ENCODE measurements around the gene FUT2.
"Not testable (repeated sequence)": the region's sequence is repeated elsewhere in the genome, so short reads cannot be mapped to it uniquely, and the experiment has no call there.

The FUT2 gene

DNA sequence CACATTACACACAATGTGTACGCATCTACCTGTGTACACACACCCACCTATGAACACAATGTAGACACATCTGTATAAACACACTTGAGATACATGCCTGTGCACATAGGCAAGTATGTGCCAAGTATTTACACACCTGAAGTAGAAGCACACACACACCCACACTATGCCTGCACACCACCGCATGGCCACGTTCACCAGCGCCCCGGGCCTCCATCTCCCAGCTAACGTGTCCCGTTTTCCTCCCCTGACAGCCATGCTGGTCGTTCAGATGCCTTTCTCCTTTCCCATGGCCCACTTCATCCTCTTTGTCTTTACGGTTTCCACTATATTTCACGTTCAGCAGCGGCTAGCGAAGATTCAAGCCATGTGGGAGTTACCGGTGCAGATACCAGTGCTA is 6.9 kb downstream of the FUT2 start:
- no peak for DNase-seq (ENCODE audit: low read depth)

DNA sequence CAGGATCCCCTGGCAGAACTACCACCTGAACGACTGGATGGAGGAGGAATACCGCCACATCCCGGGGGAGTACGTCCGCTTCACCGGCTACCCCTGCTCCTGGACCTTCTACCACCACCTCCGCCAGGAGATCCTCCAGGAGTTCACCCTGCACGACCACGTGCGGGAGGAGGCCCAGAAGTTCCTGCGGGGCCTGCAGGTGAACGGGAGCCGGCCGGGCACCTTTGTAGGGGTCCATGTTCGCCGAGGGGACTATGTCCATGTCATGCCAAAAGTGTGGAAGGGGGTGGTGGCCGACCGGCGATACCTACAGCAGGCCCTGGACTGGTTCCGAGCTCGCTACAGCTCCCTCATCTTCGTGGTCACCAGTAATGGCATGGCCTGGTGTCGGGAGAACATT is 7.5 kb downstream of the FUT2 start:
- DNase-seq (ENCODE audit: low read depth): no peak

DNA sequence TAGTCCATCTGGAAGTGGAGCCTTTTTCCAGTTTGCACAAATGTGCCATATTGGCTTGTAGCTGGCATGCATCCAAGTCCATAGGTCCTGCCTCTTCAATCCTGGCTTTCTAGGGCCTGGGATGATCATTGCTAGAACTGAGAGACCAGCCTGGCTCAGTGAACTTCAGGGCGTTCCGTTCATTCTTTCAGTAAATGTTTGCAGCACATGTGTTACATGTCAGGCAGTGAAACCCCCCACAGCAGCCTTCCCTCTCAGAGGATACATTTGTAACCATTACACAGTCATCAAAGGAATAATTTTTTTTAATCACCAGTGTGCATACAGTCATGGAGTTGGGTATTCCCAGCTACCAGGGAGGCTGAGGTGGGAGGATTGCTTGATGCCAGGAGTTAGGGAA is 9.7 kb downstream of the FUT2 start:
- DNase-seq (ENCODE audit: low read depth): no peak

DNA sequence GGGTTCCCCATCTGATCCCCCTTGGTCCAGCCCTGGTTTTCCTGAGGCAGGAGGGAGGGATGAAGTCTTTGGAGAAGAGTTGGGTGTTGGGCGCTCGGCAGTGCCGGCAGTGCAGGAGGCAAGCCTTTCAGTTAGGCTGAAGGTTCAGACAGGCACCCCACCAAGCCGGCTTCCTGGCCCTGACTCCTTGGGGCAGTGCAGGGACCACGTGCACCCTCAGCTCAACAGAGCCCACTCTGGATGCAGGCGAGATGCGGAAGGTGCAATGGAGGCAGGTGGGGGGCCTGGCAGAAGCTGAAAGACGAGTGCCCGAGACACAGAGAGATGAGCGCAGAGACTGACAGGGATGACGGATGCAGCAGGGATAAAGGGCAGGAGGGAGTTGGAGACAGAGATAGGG is 12.7 kb downstream of the FUT2 start:
- no peak for DNase-seq (ENCODE audit: low read depth)

DNA sequence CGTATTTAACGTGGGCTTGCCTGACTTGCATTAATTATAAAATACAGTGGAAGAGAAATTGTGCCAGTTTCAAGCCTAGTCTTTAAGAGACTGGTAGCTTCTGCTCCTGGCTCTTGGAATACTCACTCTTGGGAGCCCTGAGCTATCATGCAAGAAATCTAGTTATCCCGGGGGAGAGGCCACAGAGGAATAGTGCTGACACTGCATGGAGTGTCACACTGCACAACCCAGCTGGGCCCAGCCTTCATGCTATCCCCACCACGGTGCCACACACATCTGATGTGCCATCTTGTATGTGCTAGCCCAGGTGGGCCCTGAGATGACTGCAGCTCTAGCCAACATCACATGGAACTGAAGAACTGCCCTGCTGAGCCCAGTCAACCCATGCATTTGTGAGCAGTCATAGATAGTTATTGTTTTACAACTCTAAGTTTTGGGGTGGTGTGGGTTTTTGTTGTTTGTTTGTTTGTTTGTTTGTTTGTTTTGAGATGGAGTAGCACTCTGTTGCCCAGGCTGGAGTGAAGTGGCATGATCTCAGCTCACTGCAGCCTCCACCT is 15.4 kb downstream of the FUT2 start:
- no peak for DNase-seq (ENCODE audit: low read depth)

DNA sequence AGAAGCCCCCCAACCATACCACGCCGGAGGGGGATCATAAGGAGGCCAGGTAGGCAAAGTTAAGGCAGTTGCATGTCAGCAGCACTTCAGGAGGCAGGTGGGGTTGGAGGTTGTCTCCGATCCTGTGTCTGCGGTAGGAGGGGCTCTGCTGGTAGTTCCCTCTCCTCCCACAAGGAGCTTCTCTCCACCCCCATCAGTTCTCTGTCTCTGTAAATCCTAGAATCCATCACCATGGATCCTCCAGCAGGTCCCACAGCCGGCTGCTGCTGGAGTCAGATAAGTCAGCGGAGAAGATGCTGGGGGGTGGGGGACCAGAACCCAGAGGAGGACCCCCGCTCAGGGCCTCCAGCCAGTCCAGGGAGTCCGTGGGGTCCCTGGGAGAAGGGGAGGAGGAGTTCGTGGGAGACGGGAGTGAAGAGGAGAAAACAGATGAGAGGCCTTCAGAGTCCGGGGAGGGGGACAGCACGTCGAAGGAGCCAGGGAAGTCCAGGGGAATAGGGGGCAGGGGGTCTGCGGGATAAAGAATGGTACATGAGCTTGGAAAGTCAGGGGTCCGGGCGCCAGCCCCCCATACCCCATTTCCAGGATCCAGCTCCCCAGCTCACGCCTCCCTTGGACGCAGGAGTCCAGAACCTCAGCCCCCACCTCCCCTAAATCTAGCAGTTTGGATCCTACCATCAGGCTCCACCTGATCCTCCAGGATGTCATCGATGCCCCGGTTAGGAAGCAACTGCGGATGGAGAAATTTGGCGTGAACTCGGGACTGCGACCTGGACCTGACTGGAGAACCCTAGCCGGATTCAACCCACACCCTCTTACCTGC is 17.5 kb downstream of the FUT2 start:
- DNase-seq (ENCODE audit: low read depth): no peak

DNA sequence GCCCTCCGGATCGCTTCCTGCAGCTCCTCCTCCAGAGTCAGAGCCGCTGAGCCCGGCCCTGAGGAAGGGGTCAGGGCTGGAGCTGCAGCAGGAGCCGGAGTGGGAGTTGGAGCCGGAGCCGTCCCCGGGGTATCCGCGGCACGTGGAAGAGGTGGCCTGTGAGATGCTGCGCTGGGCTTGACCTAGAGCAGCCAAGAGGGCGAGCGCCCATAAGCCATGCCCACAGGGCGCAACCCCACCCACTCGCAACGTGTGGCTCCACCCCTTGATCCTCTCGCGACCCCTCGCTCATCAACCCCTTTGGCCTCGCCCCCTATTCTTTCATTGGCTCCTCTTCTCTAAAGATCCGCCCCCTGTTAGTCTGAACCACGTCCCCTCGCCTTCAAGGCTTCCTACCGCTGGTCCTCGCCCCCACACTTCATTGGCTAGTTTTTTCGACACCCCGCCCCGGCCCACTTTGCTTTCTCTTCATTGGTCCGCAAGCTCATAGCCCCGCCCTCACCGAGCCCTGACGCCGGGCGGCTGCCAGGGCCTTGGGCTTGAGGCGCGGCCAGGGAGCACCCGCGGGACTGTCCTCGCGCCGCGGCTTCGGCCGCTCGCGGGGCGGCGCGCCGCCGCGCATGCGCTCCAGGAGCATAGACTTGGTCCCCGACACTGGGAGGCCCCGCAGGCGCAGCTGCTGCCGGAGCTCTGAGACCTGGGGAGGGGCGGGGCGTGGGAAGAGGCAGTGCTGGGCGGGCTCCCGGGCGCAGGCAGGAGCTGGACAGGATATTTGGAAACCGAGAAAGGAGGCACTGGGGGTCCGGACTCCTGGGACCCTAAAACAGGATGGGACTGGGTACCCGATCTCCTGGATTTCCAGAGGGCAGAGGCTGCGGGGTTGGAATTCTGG is 18.3 kb downstream of the FUT2 start:
- DNase-seq (ENCODE audit: low read depth): peak; percentile 100

DNA sequence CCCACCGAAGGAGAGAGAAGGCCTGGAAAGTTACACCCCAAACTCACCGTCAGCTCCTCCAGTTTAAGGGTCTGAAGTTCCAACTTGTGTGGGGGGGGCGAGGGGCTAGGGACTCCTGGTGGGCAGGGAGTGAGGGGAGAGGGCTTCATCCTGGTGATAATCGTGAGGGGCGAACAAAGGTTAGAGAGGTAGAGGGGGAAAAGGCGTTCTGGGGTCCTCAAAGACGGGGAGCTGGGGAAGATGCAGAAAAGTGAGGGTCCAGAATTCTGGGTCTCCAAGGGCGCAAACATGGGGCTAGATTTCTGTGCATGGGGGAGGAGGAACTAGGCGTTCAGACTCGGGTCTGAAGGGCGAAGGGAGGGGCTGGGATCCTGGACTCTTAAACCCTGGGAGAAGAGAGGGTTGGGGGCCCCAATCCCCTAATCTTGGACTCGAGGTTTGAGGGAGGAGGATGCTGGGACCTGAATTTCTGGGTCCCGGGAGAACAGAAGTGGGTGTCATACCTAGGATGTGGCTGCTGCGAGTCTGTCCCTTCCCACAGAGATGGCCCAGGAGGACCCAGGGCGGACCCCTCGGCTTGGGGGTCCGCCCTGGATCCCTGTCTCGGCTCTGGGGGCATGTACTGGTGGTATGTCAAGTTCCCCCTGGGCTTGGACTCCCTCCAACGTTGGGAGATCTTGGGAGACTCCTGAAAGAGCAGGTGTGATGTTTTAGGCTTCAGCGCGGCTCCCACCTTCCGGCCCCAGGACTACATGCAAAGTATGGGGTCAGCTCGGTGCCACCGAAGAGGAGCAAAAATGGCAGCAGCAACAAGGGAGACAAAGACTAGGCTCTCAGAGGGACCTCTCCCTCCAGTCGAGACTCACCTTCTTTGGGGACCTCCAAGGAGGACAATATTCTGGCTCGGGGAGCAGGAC is 19.2 kb downstream of the FUT2 start:
- no peak for DNase-seq (ENCODE audit: low read depth)

DNA sequence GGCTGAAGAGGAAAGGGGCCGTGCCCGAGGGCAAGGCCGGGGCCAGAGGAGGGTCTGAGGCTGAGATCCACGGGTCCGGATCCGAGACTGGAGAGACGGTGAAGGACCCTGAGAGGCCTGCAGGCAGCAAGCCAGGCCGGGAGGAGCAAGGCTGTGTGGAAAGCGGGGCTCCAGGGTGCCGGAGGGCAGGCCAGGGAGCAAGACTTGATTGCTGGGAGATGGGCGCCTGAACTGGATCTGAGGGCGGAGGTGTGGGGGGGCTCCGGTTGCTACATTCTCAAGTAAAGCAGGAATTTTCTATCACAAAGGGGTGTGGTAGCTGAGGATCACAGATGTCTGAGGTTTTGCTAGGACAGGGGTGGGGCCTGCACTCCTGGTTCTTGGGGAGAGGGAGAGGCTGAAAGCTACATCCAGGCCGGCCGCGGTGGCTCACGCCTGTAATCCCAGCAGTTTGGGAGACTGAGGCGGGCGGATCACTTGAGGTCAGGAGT is 20.0 kb downstream of the FUT2 start:
- no peak for DNase-seq (ENCODE audit: low read depth)

DNA sequence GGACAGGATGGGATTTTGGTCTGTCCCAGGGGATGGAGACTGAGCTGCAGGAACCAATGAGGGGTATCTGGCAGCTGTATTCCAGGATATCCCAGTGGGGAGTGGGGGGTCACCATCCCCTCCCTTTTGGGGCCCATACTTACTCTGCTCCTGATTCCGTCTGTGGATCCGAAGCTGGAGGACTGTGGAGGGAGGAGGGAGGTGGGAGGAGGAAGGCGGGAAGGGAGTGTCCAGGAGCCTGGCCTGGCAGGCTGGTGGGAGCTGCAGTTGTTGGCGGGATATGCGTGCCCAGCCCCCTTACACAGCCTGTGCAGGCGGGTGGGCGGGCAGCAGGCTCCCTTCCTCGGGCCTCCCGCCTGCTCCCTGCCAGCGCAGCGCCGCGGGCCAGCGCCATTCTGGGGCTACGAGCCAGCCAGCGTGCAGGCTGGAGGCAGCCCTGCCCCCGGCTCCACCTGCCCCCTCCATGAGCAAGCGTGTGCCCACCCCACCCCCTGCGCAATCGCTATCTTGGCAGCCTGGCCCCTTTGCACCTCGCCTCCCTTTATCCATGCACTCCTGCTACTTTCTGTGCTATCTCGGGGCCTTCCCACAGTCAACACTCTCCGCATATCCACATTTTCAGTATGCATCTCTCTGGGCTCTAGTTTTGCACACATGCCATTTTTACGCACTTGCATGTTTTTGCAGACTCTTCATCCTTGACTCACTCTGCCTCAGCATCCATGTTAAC is 21.0 kb downstream of the FUT2 start:
- peak; percentile 44 for DNase-seq (ENCODE audit: low read depth)

DNA sequence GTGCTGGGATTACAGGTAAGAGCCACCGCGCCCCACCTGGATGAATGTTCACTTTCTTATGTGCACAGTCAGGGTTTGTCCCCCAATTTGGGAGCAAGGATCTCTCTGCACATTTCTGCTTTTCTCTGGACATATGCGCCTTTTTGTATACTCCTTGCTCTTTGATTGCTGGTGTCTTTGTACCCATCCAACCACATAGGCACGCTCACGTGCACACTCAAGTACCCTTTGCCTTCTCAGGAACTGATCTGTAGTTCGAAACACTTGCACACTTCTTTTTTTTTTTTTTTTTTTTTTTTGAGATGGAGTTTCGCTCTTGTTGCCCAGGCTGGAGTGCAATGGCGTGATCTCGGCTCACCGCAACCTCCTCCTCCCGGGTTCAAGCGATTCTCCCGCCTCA is 22.3 kb downstream of the FUT2 start:
- not testable (repeated sequence) for DNase-seq (ENCODE audit: low read depth)

DNA sequence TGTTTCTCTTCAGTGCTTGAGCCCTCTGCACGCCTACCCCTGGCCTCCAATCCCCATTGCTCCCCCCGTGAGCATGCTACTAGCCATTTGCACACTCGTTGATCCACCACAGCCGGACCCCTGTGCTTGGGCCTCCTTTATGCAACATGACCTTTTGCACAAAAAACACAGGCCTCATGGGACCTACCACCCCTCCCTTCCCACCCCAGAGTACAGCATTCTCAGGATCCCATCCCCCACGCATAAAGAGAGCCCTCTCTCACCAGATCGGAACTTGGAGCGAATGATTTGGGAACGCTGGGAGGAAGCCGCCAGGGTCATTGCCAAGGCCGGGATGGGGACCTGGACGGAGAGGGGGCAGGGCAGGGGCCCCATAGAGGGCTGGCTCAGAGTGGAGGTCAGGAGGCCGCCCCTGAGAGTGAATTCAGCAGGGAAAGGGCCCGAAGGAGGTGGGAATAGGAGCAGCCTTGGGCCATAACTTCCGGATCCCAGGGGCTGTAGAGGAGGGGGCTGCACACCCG is 23.0 kb downstream of the FUT2 start:
- DNase-seq (ENCODE audit: low read depth): no peak

DNA sequence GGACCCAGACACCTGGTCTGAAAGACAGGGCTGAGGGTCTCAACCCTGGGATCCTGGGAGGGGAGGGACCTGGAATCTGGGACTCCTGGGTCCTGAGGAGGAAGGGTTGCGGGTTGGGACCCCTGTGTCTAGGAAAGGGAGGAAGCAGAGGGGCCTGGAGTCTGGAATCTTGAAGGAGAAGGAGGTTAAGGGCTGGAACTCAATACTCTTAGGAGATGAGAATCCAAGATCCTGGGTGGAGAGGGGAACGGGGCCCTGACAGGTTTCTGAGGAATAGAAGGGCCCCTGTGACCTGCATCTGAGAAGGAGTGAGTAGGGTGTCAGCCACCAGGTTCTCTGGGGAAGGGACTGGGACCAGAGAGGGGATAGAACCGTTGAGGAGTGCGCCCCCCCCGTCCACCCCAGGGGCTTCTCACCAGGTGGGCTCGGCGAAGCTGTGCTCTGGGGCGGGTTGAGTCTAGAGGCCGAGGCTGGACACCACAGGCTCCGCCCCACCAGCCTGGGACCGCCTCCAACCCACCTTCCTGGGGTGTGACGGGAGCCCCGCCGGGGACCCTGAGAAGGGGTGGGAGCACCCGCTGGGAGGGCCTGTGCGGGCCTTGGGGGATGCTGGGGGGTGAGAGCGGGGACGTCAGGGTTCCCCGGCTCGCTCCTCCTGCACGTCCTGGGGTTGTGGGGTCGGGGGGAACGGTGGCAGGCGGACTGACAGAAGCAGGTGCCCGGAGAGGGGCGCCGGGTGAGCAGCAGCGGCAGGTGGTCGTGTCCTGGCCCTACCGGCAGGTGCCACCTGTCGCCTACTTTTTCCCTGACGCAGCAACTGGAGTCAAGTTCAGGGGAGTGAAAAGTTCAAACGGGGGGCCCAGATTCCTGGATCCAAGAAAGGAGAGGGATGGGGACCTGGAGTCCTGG is 23.7 kb downstream of the FUT2 start, which contains the start of gene MAMSTR:
Gene MAMSTR, minus strand, starts transcription at position 463 of the 909 bp plus-strand sequence. CDS start 694 bp downstream, outside the sequence.
- DNase-seq (ENCODE audit: low read depth): no peak

DNA sequence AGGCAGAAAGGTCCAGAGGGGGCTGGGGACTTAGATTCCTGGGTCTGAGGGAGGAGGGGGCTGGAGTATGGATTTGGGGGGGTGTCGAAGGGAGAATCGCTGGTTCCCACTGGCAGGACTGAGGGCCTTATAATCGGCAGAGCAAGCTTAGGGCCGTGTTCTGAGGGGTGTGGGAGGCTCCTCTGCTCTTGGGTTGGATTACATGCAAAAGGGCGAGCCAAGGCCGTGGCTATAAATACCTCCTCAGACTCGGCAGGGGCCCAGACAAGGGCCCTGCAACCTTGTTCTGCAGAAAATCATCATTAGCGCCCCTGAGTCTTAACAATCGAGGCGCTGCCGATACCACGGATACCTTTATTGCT is 24.5 kb downstream of the FUT2 start:
- no peak for DNase-seq (ENCODE audit: low read depth)

DNA sequence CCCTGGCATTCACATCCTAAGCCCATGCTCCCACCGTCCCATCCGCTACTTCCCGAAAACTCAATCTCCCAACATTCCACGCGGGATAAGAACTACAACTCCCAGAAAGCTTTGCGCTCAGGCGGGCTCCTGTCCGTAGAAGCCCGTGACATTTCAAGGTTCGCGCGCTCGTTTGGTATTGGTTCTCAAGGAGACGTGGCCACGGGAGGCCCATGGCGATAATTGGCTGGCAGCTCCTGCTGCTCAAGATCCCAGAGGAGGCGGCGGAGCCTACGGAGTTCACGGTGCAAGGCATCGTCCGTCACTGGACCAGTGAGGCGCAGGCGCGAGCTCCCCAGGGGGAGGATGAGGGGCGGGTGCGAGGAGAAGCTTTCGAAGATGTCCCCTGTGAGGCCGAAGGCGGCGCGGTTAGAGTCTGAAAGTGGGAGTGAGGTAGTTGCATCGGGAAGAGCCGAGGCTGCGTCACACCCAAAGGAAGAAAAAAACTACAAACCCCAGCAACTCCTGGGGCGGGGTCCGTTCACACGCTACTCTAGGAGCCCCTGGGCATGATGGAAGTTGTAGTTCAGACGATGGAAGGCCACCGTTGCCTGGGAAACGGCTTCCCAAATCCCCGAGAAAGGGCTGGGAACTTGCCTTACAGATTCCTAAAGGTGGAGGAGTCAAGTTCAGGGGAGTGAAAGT is 25.0 kb downstream of the FUT2 start:
- peak; percentile 99 for DNase-seq (ENCODE audit: low read depth)

DNA sequence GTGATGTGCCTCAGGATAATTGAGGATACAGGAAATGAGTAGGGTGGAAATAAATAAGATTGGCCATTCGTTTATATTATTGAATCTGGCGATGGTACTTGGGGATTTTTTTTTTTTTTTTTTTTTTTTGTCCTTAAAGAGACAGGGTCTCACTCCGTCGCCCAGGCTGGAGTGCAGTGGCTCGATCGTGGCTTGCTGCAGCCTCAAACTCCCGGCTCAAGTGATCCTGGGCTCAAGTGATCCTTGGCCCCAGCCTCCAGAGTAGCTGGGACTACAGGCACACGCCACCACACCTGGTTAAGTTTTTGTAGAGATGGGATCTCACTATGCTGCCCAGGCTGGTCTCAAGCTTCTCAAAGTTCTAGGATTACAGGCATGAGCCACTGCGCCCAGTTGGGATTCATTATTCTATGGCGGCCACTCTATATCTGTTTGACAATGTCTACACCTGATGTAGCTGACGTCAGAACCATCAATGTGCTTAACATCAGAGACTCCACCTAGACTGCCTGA is 26.5 kb downstream of the FUT2 start:
- no peak for DNase-seq (ENCODE audit: low read depth)

DNA sequence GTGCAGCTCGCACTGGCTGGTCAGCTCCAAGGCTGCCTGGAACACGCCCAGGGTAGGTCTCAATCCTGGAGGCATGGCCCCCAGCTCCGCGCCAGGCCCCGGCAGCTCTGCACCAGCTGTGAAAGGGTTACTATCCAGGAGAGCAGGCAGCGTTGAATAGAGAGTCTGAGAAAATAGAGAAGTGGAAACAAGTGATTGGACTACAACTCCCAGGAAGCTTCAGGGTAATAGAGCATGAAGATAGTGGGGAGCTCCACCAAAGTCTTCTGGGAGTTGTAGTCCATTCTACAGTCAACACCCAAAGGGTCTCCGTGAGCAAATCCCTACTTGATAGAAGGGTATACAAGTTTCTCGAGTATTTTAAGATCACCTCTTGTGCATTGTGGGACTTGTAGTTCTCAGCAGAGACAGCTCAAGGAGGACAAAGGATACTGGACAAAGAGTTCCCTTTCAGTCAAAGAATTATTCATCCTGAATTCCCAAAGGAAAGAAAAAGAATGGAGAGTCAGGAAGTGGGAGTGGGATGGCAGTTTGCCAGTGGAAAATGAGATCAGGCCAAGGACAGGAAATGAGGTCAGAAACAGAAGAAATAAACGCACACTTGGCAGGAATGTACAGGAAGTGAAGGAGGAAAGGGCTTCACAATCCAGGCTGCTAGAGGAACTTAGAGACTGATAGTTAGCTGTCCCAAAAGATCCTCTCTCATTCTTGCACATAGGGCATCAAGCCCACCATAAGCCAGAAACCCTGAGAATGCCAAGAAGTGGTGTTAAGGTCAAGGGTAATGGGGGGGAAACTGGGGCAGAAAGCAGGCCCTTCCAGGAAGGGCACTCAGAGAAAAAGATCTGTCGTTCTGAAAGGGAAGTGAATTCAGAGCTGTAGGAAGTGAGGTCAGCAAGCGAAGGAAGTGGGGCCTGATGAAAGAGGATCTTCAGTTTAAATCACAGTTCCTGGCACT is 29.3 kb downstream of the FUT2 start:
- peak; percentile 90 for DNase-seq (ENCODE audit: low read depth)

DNA sequence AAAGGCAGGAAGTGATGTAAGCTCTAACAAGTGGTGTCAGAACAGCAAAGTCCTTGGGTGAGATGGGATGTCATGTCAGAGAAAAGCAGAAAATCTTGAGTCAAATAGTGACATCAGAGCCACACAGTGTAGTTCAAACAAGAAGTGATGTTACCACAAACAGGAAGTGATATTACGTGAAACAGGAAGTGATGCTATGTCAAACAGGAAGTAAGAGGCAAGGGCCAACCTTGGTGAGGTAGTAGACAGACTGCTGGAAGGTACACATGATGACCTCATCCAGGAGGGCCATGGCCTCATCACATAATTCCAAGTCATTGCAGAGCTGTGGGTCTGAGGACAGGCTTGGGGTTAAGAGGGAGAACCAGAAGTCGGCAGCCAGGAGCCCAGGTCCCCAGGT is 30.8 kb downstream of the FUT2 start:
- no peak for DNase-seq (ENCODE audit: low read depth)
